H9 (cell line): ENCODE results near the gene EOMES. TPM values are rescaled to one million over a fixed set of nuclear protein-coding genes. Genes with fewer than 3 reads are reported as not detected.

Experiments used
- DNase-seq: peaks from one replicate; pipeline ENCODE4 v3.0.0-alpha.2; 2017
- H2AFZ ChIP-seq: one replicate; pipeline ENCODE4 v1.6.1; 2013; ENCODE audit warnings: mild to moderate bottlenecking, low read length, control low read depth, moderate library complexity
- H2AK5ac ChIP-seq: 2 replicates; pipeline ENCODE4 v1.6.1; 2013; ENCODE audit warnings: low read length, control low read depth, mixed read lengths; ENCODE audit not compliant: insufficient read length
- H2BK120ac ChIP-seq: one replicate; pipeline ENCODE4 v1.6.1; 2013; ENCODE audit warnings: low read depth, mild to moderate bottlenecking, low read length, control low read depth, inconsistent platforms; ENCODE audit not compliant: poor library complexity, severe bottlenecking
- H2BK12ac ChIP-seq: 2 replicates; pipeline ENCODE4 v1.6.1; 2013; ENCODE audit warnings: low read length, control low read depth, mixed read lengths, low read depth; ENCODE audit not compliant: insufficient read length
- H2BK15ac ChIP-seq: 2 replicates; pipeline ENCODE4 v1.6.1; 2013; ENCODE audit warnings: low read depth, low read length, control low read depth
- H2BK20ac ChIP-seq: one replicate; pipeline ENCODE4 v1.6.1; 2013; ENCODE audit warnings: low read depth, mild to moderate bottlenecking, low read length, control low read depth, inconsistent platforms; ENCODE audit not compliant: poor library complexity, severe bottlenecking
- H2BK5ac ChIP-seq: 2 replicates; pipeline ENCODE4 v1.6.1; 2013; ENCODE audit warnings: low read length, control low read depth, mixed read lengths; ENCODE audit not compliant: insufficient read length
- H3K14ac ChIP-seq: 2 replicates; pipeline ENCODE4 v1.6.1; 2013; ENCODE audit warnings: low read length, control low read depth; ENCODE audit not compliant: insufficient read depth
- H3K18ac ChIP-seq: 2 replicates; pipeline ENCODE4 v1.6.1; 2013; ENCODE audit warnings: low read depth, mild to moderate bottlenecking, mixed read lengths, low read length, control low read depth; ENCODE audit not compliant: insufficient read length
- H3K23ac ChIP-seq: 2 replicates; pipeline ENCODE4 v1.6.1; 2013; ENCODE audit warnings: low read length, control low read depth, mixed read lengths, low read depth; ENCODE audit not compliant: insufficient read length
- H3K23me2 ChIP-seq: 2 replicates; pipeline ENCODE4 v1.6.1; 2013; ENCODE audit warnings: low read depth, mild to moderate bottlenecking, mixed read lengths, low read length, control low read depth; ENCODE audit not compliant: insufficient read length, poor library complexity, severe bottlenecking
- H3K27ac ChIP-seq: 2 replicates; pipeline ENCODE4 v1.5.1; 2013; ENCODE audit warnings: low read length, control low read depth, mixed read lengths, low read depth; ENCODE audit not compliant: insufficient read length
- H3K27me3 ChIP-seq: 2 replicates; pipeline ENCODE4 v1.6.1; 2013; ENCODE audit warnings: low read length, control low read depth, inconsistent platforms; ENCODE audit not compliant: insufficient read depth
- H3K4ac ChIP-seq: 2 replicates; pipeline ENCODE4 v1.6.1; 2013; ENCODE audit warnings: low read depth, mild to moderate bottlenecking, control low read depth, inconsistent platforms, low read length, moderate library complexity
- H3K4me1 ChIP-seq: 2 replicates; pipeline ENCODE4 v1.6.1; 2013; ENCODE audit warnings: low read length, control low read depth, inconsistent platforms; ENCODE audit not compliant: insufficient read depth
- H3K4me2 ChIP-seq: 2 replicates; pipeline ENCODE4 v1.6.1; 2013; ENCODE audit warnings: low read length, control low read depth, mixed read lengths; ENCODE audit not compliant: insufficient read length, insufficient read depth
- H3K56ac ChIP-seq: 2 replicates; pipeline ENCODE4 v1.6.1; 2013; ENCODE audit warnings: low read depth, mild to moderate bottlenecking, mixed read lengths, low read length, control low read depth; ENCODE audit not compliant: insufficient read length
- H3K79me1 ChIP-seq: 2 replicates; pipeline ENCODE4 v1.6.1; 2013; ENCODE audit warnings: low read depth, mild to moderate bottlenecking, moderate library complexity, low read length, control low read depth, inconsistent platforms; ENCODE audit not compliant: insufficient read depth, poor library complexity, severe bottlenecking
- H3K79me2 ChIP-seq: 2 replicates; pipeline ENCODE4 v1.6.1; 2013; ENCODE audit warnings: low read length, control low read depth, inconsistent platforms; ENCODE audit not compliant: insufficient read depth
- H3K9ac ChIP-seq: 2 replicates; pipeline ENCODE4 v1.6.1; 2013; ENCODE audit warnings: low read length, control low read depth, mixed read lengths; ENCODE audit not compliant: insufficient read length; ENCODE audit errors: extremely low read depth
- H3K9me3 ChIP-seq: one replicate; pipeline ENCODE4 v1.6.1; 2013; ENCODE audit warnings: low read depth, low read length, inconsistent platforms; ENCODE audit not compliant: control insufficient read depth
- H3T11ph ChIP-seq: one replicate; pipeline ENCODE4 v1.6.1; 2013; ENCODE audit warnings: mild to moderate bottlenecking, low read length, control low read depth, inconsistent platforms
- H4K20me1 ChIP-seq: one replicate; pipeline ENCODE4 v1.6.1; 2013; ENCODE audit not compliant: control insufficient read depth, insufficient read length, insufficient read depth
- H4K5ac ChIP-seq: 2 replicates; pipeline ENCODE4 v1.6.1; 2013; ENCODE audit warnings: low read depth, mild to moderate bottlenecking, mixed read lengths, low read length, control low read depth; ENCODE audit not compliant: insufficient read length
- H4K8ac ChIP-seq: replicated peaks from 2 replicates; pipeline ENCODE4 v1.6.1; 2013; ENCODE audit warnings: low read length, control low read depth, mixed read lengths, low read depth; ENCODE audit not compliant: insufficient read length
- H4K91ac ChIP-seq: 2 replicates; pipeline ENCODE4 v1.6.1; 2013; ENCODE audit warnings: low read depth, mild to moderate bottlenecking, moderate library complexity, mixed read lengths, low read length, control low read depth; ENCODE audit not compliant: insufficient read length
- H3K27ac Mint-ChIP-seq, 3 experiments: 2 replicates in 2 of 3; 3 replicates in 1 of 3; pipeline ENCODE4 v1.8.0; 2020 to 2021; ENCODE audit warnings: mixed read lengths in 3 of 3, mild to moderate bottlenecking in 1 of 3, moderate library complexity in 1 of 3
- H3K27me3 Mint-ChIP-seq: 2 replicates; pipeline ENCODE4 v1.8.0; 2021; ENCODE audit warnings: low read depth, mild to moderate bottlenecking, moderate library complexity, mixed read lengths
- H3K36me3 Mint-ChIP-seq, 3 experiments: 2 replicates in 2 of 3; 3 replicates in 1 of 3; pipeline ENCODE4 v1.8.0; 2020 to 2021; ENCODE audit warnings: low read depth in 3 of 3, mixed read lengths in 3 of 3; ENCODE audit not compliant: insufficient read depth in 1 of 3
- H3K4me1 Mint-ChIP-seq, 2 experiments: 2 replicates each; pipeline ENCODE4 v1.8.0; 2020; ENCODE audit warnings: mixed read lengths in 2 of 2
- H3K4me3 Mint-ChIP-seq, 2 experiments: 2 replicates in 1 of 2; 3 replicates in 1 of 2; pipeline ENCODE4 v1.8.0; 2020 to 2021; ENCODE audit warnings: mild to moderate bottlenecking in 2 of 2, mixed read lengths in 2 of 2, moderate library complexity in 1 of 2
- H3K9me3 Mint-ChIP-seq, 2 experiments: 2 replicates in 1 of 2; 3 replicates in 1 of 2; pipeline ENCODE4 v1.8.0; 2020; ENCODE audit warnings: mild to moderate bottlenecking in 2 of 2, mixed read lengths in 2 of 2, moderate library complexity in 1 of 2
- WGBS: extraction: QIAGEN DNeasy Blood & Tissue Kit; methylation state at CpG from one replicate; pipeline ENCODE4 v1.1.7; 2013; ENCODE audit warnings: missing lambda C conversion rate, low lambda C conversion rate, mixed read lengths; ENCODE audit not compliant: insufficient read length; ENCODE audit errors: extremely low coverage; 5-methylcytosine and 5-hydroxymethylcytosine counted together
- total RNA-seq: library from RNA; stranded (reverse); gene quantifications from 2 replicates; pipeline ENCODE4 v1.2.1, GENCODE V29; 2021
- TF ChIP-seq, protein P1 (sequence below): fragments of 200-600 bp; sonication (generic); conservative IDR thresholded peaks from 3 replicates; pipeline ENCODE4 v1.8.0; 2021; ENCODE audit warnings: antibody characterized with exemption, mild to moderate bottlenecking

The EOMES gene
- total RNA-seq, 1 experiment from 2014 or later: 1.7 TPM

- no peak overlapping the region for H3K18ac ChIP-seq
- Mint-ChIP-seq H3K4me3 (no peak overlapping the region), H3K36me3 (no peaks in the 10 kb centered on the region; a peak in 1 of 7 replicates), H3K27me3 (peaks cover 58% of the 10 kb centered on the region), H3K9me3 (no peaks in the 10 kb centered on the region; a peak in 1 of 5 replicates), H3K27ac (no peak overlapping the region), H3K4me1 (peaks cover 12% of the 10 kb centered on the region in 2 experiments)
- no peaks in the 10 kb centered on the region for H4K20me1 ChIP-seq
- H3K14ac ChIP-seq: no peak overlapping the region
- H4K5ac ChIP-seq: no peak overlapping the region
- H4K8ac ChIP-seq: no peak overlapping the region
- H3K23me2 ChIP-seq: peaks cover 7% of the 10 kb centered on the region
- no peaks in the 10 kb centered on the region for H3K79me2 ChIP-seq
- no peak overlapping the region for H2BK20ac ChIP-seq
- no peak overlapping the region for H2BK15ac ChIP-seq
- H3K4me2 ChIP-seq: no peak overlapping the region
- H3K23ac ChIP-seq: no peak overlapping the region
- H3T11ph ChIP-seq: no peak overlapping the region
- no peak overlapping the region for H2AFZ ChIP-seq
- H3K9ac ChIP-seq: no peak overlapping the region
- H3K27ac ChIP-seq: no peak overlapping the region
- H2BK120ac ChIP-seq: no peak overlapping the region
- H4K91ac ChIP-seq: no peak overlapping the region
- peaks cover 12% of the 10 kb centered on the region for H3K27me3 ChIP-seq
- no peaks in the 10 kb centered on the region for H3K4me1 ChIP-seq
- no peak overlapping the region for H2BK12ac ChIP-seq
- no peak overlapping the region for H2AK5ac ChIP-seq
- no peaks in the 10 kb centered on the region for H3K9me3 ChIP-seq
- no peak for DNase-seq
- no peaks in the 10 kb centered on the region for H3K79me1 ChIP-seq
- H2BK5ac ChIP-seq: no peak overlapping the region
- WGBS: no CpG with 5 or more reads among the region's 4 CpGs
- H3K4ac ChIP-seq: no peak overlapping the region
- H3K56ac ChIP-seq: no peak overlapping the region
- TF ChIP-seq, protein P1, sequence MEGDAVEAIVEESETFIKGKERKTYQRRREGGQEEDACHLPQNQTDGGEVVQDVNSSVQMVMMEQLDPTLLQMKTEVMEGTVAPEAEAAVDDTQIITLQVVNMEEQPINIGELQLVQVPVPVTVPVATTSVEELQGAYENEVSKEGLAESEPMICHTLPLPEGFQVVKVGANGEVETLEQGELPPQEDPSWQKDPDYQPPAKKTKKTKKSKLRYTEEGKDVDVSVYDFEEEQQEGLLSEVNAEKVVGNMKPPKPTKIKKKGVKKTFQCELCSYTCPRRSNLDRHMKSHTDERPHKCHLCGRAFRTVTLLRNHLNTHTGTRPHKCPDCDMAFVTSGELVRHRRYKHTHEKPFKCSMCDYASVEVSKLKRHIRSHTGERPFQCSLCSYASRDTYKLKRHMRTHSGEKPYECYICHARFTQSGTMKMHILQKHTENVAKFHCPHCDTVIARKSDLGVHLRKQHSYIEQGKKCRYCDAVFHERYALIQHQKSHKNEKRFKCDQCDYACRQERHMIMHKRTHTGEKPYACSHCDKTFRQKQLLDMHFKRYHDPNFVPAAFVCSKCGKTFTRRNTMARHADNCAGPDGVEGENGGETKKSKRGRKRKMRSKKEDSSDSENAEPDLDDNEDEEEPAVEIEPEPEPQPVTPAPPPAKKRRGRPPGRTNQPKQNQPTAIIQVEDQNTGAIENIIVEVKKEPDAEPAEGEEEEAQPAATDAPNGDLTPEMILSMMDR: no peak
Observed at GRCh38 chr3:27708250-27708649, 13.9 kb downstream of the EOMES start.
